Mesenchymal stem cell (in vitro differentiated cells and primary cell): Measurements from ENCODE around the gene PSMG4.

Experiments
- DNase-seq: peaks from one replicate; pipeline ENCODE4 v3.0.0-alpha.2; 2013
- H2AFZ ChIP-seq: one replicate; pipeline ENCODE4 v1.6.1; 2013; ENCODE audit warnings: low read depth, mild to moderate bottlenecking, control low read depth, inconsistent platforms, low read length, moderate library complexity
- H2AK5ac ChIP-seq: 2 replicates; pipeline ENCODE4 v1.6.1; 2013; ENCODE audit warnings: low read length, moderate library complexity, mild to moderate bottlenecking, inconsistent platforms; ENCODE audit not compliant: severe bottlenecking
- H2BK120ac ChIP-seq: one replicate; pipeline ENCODE4 v1.6.1; 2013; ENCODE audit warnings: low read depth, mild to moderate bottlenecking, inconsistent platforms, low read length, moderate library complexity
- H2BK12ac ChIP-seq, 2 experiments: one replicate each; pipeline ENCODE4 v1.6.1; 2013; ENCODE audit warnings: inconsistent platforms in 2 of 2, low read length in 2 of 2, mild to moderate bottlenecking in 2 of 2, moderate library complexity in 2 of 2, control low read depth in 1 of 2
- H2BK15ac ChIP-seq: one replicate; pipeline ENCODE4 v1.6.1; 2013; ENCODE audit warnings: mild to moderate bottlenecking, low read depth, inconsistent platforms; ENCODE audit not compliant: poor library complexity, severe bottlenecking
- H2BK5ac ChIP-seq: 2 replicates; pipeline ENCODE4 v1.6.1; 2013; ENCODE audit warnings: low read depth, mild to moderate bottlenecking, low read length, control low read depth, inconsistent platforms; ENCODE audit not compliant: poor library complexity, severe bottlenecking
- H3K14ac ChIP-seq, 2 experiments: one replicate each; pipeline ENCODE4 v1.6.1; 2013; ENCODE audit warnings: inconsistent platforms in 2 of 2, low read length in 2 of 2, control low read depth in 1 of 2, mild to moderate bottlenecking in 1 of 2, moderate library complexity in 1 of 2
- H3K18ac ChIP-seq, 2 experiments: one replicate each; pipeline ENCODE4 v1.6.1; 2013; ENCODE audit warnings: inconsistent platforms in 2 of 2, low read length in 2 of 2, control low read depth in 1 of 2, low read depth in 1 of 2, mild to moderate bottlenecking in 1 of 2
- H3K23ac ChIP-seq, 2 experiments: one replicate each; pipeline ENCODE4 v1.6.1; 2013; ENCODE audit warnings: inconsistent platforms in 2 of 2, low read length in 2 of 2, mild to moderate bottlenecking in 2 of 2, moderate library complexity in 2 of 2, control low read depth in 1 of 2
- H3K27ac ChIP-seq: 2 replicates; pipeline ENCODE4 v1.5.1; 2013; ENCODE audit warnings: mild to moderate bottlenecking, moderate library complexity, low read length, control low read depth, inconsistent platforms; ENCODE audit not compliant: poor library complexity, severe bottlenecking
- H3K27me3 ChIP-seq, 2 experiments: 2 replicates each; pipeline versions ENCODE4 v1.6.1 to v1.7.0; 2013; ENCODE audit warnings: low read length in 2 of 2, mild to moderate bottlenecking in 2 of 2, moderate library complexity in 2 of 2, control low read depth in 1 of 2, inconsistent platforms in 1 of 2; ENCODE audit not compliant: control insufficient read depth in 1 of 2, insufficient read depth in 1 of 2
- H3K36me3 ChIP-seq, 2 experiments: 2 replicates each; pipeline versions ENCODE4 v1.6.1 to v1.7.0; 2013; ENCODE audit warnings: low read length in 2 of 2, control low read depth in 1 of 2, inconsistent platforms in 1 of 2, low read depth in 1 of 2, mild to moderate bottlenecking in 1 of 2; ENCODE audit not compliant: insufficient read depth in 2 of 2, control insufficient read depth in 1 of 2
- H3K4ac ChIP-seq, 2 experiments: one replicate each; pipeline ENCODE4 v1.6.1; 2013; ENCODE audit warnings: inconsistent platforms in 2 of 2, low read length in 2 of 2, mild to moderate bottlenecking in 2 of 2, moderate library complexity in 2 of 2, control low read depth in 1 of 2, low read depth in 1 of 2
- H3K4me1 ChIP-seq: 2 replicates; pipeline ENCODE4 v1.6.1; 2013; ENCODE audit warnings: low read depth, low read length, control low read depth; ENCODE audit not compliant: control insufficient read depth, insufficient read depth
- H3K4me2 ChIP-seq: 2 replicates; pipeline ENCODE4 v1.6.1; 2013; ENCODE audit warnings: low read length, mild to moderate bottlenecking, inconsistent platforms; ENCODE audit not compliant: poor library complexity, severe bottlenecking
- H3K4me3 ChIP-seq, 2 experiments: 2 replicates each; pipeline versions ENCODE4 v1.5.1 to v1.7.0; 2013; ENCODE audit warnings: low read length in 2 of 2, mild to moderate bottlenecking in 2 of 2, control low read depth in 1 of 2, low read depth in 1 of 2; ENCODE audit not compliant: insufficient read depth in 1 of 2
- H3K79me1 ChIP-seq: replicated peaks from 2 replicates; pipeline ENCODE4 v1.6.1; 2013; ENCODE audit warnings: mild to moderate bottlenecking, control low read depth, low read length, inconsistent platforms; ENCODE audit not compliant: poor library complexity, severe bottlenecking
- H3K9ac ChIP-seq: 2 replicates; pipeline ENCODE4 v1.7.0; 2013; ENCODE audit warnings: mild to moderate bottlenecking, low read length, moderate library complexity
- H3K9me3 ChIP-seq: 2 replicates; pipeline ENCODE4 v1.7.0; 2013; ENCODE audit warnings: mild to moderate bottlenecking, low read length; ENCODE audit not compliant: control insufficient read depth
- H4K8ac ChIP-seq: one replicate; pipeline ENCODE4 v1.6.1; 2013; ENCODE audit warnings: inconsistent platforms, mild to moderate bottlenecking, low read length, moderate library complexity
- H4K91ac ChIP-seq: one replicate; pipeline ENCODE4 v1.6.1; 2013; ENCODE audit warnings: mild to moderate bottlenecking, low read length, inconsistent platforms
- WGBS: methylation state at CpG from one replicate; pipeline ENCODE4 v1.1.7; 2013; ENCODE audit warnings: mixed read lengths; 5-methylcytosine and 5-hydroxymethylcytosine counted together

Gene PSMG4

GRCh38 chr6:3265671-3266070, 6.9 kb downstream of the PSMG4 start:
- WGBS = 70% methylated on average over 9 of the region's 9 CpGs
- no peak overlapping the region for H3K4me3 ChIP-seq

GRCh38 chr6:3266170-3266569, 7.4 kb downstream of the PSMG4 start:
- no peak overlapping the region for H2BK15ac ChIP-seq
- H3K27ac ChIP-seq = no peak overlapping the region
- H3K18ac ChIP-seq = no peak overlapping the region
- H2AK5ac ChIP-seq = no peak overlapping the region
- H4K91ac ChIP-seq = no peak overlapping the region
- no peak overlapping the region for H4K8ac ChIP-seq
- no peaks in the 10 kb centered on the region for H3K9me3 ChIP-seq
- no peaks in the 10 kb centered on the region for H3K27me3 ChIP-seq
- H2BK120ac ChIP-seq = no peak overlapping the region
- H3K14ac ChIP-seq = no peak overlapping the region
- no peak overlapping the region for H3K4me3 ChIP-seq
- no peak overlapping the region for H2BK12ac ChIP-seq
- 53% methylated on average over 9 of the region's 9 CpGs for WGBS
- H3K36me3 ChIP-seq = peaks cover 57 to 63% of the 10 kb centered on the region in 2 experiments
- DNase-seq = no peak
- H3K79me1 ChIP-seq = peaks cover 61% of the 10 kb centered on the region
- no peak overlapping the region for H3K4ac ChIP-seq
- H3K9ac ChIP-seq = no peak overlapping the region
- no peak overlapping the region for H2BK5ac ChIP-seq
- peaks cover 8% of the 10 kb centered on the region for H3K4me1 ChIP-seq
- no peak overlapping the region for H2AFZ ChIP-seq
- no peak overlapping the region for H3K4me2 ChIP-seq
- H3K23ac ChIP-seq = no peak overlapping the region

More at GRCh38 chr6:3265671-3266070, 6.9 kb downstream of the PSMG4 start:
- no peak overlapping the region for H3K18ac ChIP-seq
- H4K91ac ChIP-seq = no peak overlapping the region
- H2BK120ac ChIP-seq = no peak overlapping the region
- peaks cover 53 to 58% of the 10 kb centered on the region in 2 experiments for H3K36me3 ChIP-seq
- no peak overlapping the region for H2BK5ac ChIP-seq
- H3K9ac ChIP-seq = no peak overlapping the region
- H2AFZ ChIP-seq = no peak overlapping the region
- no peak overlapping the region for H2BK12ac ChIP-seq
- peaks cover 13% of the 10 kb centered on the region for H3K4me1 ChIP-seq
- no peak overlapping the region for H3K14ac ChIP-seq
- no peak overlapping the region for H2BK15ac ChIP-seq
- H3K23ac ChIP-seq = no peak overlapping the region
- no peak overlapping the region for H3K4ac ChIP-seq
- peaks cover 61% of the 10 kb centered on the region for H3K79me1 ChIP-seq
- H3K4me2 ChIP-seq = no peak overlapping the region
- no peak overlapping the region for H2AK5ac ChIP-seq
- H3K9me3 ChIP-seq = no peaks in the 10 kb centered on the region
- H3K27ac ChIP-seq = no peak overlapping the region
- no peaks in the 10 kb centered on the region for H3K27me3 ChIP-seq
- peak overlapping the region; percentile 19 for H4K8ac ChIP-seq
- DNase-seq = no peak

DNA sequence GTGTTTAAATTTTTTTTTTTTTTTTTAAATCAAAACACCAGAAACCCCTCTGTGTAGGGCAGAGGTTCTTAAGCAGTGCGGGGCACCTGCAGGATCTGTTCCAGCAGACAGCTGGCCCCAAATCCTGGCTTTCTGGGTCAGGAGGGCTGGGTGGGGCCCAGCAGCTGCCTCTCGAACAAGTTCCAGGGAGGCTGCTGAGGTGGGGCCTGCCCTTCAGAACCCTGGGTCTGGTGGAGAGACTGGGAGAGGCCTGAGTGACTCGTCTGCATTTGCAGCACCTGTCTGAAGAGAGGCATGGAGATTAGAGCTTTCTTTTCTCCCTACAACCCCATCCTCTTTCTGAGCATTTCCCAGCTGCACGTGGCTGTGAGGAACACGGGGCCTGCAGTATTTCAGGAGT, 8.4 kb downstream of the PSMG4 start:
- Histone ChIP-seq H4K8ac (no peak overlapping the region), H3K18ac (no peak overlapping the region), H2BK120ac (no peak overlapping the region), H3K79me1 (peaks cover 59% of the 10 kb centered on the region), H2BK15ac (no peak overlapping the region), H3K14ac (no peak overlapping the region), H2AK5ac (no peak overlapping the region), H3K36me3 (peaks cover 59 to 73% of the 10 kb centered on the region in 2 experiments), H3K23ac (no peak overlapping the region), H3K27ac (no peak overlapping the region), H3K4me1 (peaks cover 2% of the 10 kb centered on the region), H2AFZ (no peak overlapping the region), H3K4me3 (no peak overlapping the region), H3K4me2 (no peak overlapping the region), H3K27me3 (no peaks in the 10 kb centered on the region), H3K9me3 (no peaks in the 10 kb centered on the region), H2BK12ac (no peak overlapping the region), H3K4ac (no peak overlapping the region), H4K91ac (no peak overlapping the region), H2BK5ac (no peak overlapping the region), H3K9ac (no peak overlapping the region)
- 87% methylated on average over 4 of the region's 5 CpGs for WGBS
- no peak for DNase-seq

DNA sequence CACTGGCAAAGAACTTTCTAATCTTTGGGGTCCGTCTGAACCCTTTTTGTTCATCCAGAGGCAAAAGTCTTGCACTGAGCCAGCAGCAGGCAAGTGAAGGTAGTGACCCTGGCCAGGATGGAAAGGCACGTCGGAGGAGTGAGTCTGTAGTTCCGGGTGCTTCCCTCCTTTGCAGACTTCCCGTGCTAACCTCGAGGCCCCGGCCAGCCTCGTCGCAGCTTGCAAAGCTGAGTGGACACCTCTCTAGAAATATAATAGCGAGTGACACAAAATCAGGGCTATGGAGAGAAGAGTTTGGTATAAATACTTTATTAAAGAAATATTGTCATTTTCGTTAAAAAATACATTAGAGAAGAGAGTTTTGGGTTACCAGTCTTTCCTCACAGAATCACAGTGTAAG, 9.9 kb downstream of the PSMG4 start:
- Histone ChIP-seq H2BK120ac (no peak overlapping the region), H3K27ac (no peak overlapping the region), H2AK5ac (no peak overlapping the region), H3K14ac (no peak overlapping the region), H3K4me3 (no peak overlapping the region), H2BK12ac (no peak overlapping the region), H3K9me3 (no peaks in the 10 kb centered on the region), H2BK5ac (no peak overlapping the region), H3K79me1 (peaks cover 64% of the 10 kb centered on the region), H3K18ac (no peak overlapping the region), H2AFZ (no peak overlapping the region), H3K9ac (no peak overlapping the region), H3K4me2 (no peak overlapping the region), H3K23ac (no peak overlapping the region), H3K27me3 (no peaks in the 10 kb centered on the region), H3K36me3 (peaks cover 65 to 82% of the 10 kb centered on the region in 2 experiments), H4K91ac (no peak overlapping the region), H3K4me1 (peaks cover 4% of the 10 kb centered on the region), H4K8ac (no peak overlapping the region), H2BK15ac (no peak overlapping the region), H3K4ac (no peak overlapping the region)
- 94% methylated on average over 7 of the region's 11 CpGs for WGBS
- no peak for DNase-seq
